Brain pericyte (primary cell): ENCODE data around the gene RIMBP2.

Experiments
- DNase-seq: peaks from one replicate; pipeline ENCODE4 v3.0.0-alpha.2; 2012; ENCODE audit warnings: low read depth, low spot score

Gene RIMBP2

DNA sequence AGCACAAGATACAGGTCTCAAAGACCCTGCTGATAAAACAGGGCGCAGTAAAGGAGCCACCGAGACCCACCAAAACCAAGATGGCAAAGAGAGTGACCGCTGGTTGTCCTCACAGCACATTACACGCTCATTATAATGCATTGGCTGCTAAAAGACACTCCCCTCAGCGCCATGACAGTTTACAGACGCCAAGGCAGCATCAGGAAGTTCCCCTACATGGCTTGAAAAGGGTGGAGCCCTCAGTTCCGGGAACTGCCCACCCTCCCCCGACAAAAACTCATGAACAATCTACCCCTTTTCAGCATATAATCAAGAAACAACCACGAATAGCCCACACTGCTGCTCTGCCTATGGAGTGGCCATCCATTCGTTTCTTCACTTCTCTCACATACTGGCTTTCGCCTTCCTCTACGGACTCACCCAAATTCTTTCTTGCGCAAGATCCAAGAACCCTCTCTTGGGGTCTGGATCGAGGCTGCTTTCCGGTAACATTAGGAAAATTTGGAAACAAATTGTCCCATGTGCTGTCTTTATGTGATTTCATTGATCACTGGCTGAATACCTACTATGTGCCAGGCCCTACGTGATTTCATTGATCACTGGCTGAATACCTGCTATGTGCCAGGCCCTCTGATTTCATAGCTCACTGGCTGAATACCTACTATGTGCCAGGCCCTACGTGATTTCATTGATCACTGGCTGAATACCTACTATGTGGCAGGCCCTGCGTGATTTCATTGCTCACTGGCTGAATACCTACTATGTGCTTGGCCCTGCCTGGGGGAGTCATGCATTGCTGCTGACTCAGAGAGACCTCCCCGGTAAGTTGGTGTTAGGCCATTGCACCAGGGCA is 252.1 kb downstream of the RIMBP2 start:
- DNase-seq, result no peak

DNA sequence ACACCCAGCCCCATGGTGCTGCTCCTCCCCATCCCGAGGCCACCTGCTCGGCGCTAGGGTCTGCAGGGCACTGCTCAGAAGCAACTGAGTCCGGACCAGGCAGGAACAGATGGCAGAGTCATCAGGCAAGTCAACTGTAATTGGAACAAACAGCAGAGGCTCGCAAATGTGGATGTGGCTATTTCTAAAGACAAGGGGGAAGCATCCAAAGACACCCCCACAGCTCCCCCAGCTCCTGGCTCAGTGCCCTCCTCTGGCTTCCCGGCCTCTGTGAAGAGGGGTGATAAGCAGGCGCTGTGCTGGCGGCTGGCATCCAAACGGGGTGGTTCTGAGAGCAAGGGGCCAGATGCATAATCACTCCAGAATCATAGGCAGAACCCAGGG is 252.8 kb downstream of the RIMBP2 start:
- no peak for DNase-seq

- DNase-seq, result no peak
Measured at GRCh38 chr12:130462558-130463274, 253.4 kb downstream of the RIMBP2 start.

GRCh38 chr12:130461839-130462557 is 254.1 kb downstream of the RIMBP2 start:
- DNase-seq, result no peak

DNA sequence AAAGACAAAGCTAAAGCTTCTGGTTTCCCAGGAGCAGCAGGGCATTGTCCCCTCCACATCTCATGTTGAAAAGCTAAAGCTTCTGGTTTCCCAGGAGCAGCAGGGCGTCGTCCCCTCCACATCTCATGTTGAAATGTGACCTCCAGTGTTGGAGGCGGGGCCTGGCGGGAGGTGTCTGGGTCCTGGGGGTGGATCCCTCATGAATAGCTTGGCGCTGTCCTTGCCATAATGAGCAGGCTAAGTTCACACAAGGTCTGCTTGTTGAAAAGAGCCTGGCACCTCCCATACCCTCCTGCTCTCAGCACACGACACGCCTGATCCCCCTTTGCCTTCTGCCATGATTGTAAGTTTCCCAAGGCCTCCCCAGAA is 254.7 kb downstream of the RIMBP2 start:
- no peak for DNase-seq

DNA sequence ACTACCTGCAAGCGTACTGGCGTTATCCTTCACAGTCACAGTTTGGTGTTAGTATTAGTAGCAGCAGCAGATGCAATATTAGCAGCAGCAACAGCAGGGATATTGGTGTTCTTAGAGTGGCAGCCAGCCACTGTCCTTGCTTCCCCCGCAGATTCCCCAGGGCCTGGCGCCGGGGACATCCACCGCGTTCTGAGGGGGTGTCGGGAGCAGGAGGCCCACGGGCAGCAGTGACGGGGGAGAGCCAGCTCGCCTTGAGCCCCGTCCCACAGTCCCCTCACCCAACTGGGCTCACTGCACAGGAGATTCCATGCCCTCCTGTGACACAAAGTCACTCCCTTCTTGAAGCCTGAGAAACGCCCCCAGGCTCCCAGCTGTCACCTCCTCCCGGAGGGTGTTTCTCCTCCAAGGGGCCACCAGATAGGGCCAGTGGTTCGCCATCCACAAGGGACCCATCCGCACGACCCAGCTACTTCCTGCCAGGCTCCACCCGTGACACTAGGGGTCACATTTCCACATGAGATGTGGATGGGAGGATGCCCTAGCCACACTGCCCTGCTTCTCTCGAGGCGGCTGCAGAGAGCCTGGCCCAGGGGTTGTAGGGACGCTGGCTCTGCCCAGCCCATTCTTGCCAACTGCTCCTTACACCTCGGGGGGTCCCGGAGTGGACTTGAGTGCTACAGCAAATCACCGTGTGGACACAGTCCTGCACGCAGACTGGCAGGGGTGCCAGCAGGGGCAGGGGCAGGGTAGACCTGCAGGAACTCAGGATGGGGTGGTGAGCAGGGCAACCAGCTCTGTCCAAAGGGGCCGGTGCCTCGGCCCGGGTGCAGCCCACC is 255.3 kb downstream of the RIMBP2 start:
- no peak for DNase-seq

- no peak for DNase-seq
Measured at GRCh38 chr12:130459916-130460315, 256.2 kb downstream of the RIMBP2 start.

DNA sequence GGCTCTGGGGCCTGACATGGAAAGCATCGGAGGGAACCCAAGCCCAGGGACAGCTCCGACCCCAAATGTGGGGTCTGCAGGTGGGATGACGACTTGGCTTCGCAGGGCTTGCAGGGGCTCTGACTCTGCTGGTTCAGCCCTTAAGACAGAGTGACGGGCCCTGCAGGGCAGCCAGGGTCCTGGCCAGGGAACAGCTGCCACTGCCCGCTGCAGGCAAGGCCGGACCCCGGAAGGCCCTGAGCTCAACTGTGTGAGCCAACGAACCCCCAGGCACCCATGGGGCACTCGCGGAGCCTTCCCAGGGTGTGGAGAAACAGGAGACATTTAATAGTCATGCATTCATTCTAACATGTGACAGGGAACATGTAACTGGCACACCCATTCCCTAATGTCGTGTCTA is 257.8 kb downstream of the RIMBP2 start:
- DNase-seq, result no peak

- DNase-seq, result no peak
Measured at GRCh38 chr12:130457215-130457614, 258.9 kb downstream of the RIMBP2 start.

DNA sequence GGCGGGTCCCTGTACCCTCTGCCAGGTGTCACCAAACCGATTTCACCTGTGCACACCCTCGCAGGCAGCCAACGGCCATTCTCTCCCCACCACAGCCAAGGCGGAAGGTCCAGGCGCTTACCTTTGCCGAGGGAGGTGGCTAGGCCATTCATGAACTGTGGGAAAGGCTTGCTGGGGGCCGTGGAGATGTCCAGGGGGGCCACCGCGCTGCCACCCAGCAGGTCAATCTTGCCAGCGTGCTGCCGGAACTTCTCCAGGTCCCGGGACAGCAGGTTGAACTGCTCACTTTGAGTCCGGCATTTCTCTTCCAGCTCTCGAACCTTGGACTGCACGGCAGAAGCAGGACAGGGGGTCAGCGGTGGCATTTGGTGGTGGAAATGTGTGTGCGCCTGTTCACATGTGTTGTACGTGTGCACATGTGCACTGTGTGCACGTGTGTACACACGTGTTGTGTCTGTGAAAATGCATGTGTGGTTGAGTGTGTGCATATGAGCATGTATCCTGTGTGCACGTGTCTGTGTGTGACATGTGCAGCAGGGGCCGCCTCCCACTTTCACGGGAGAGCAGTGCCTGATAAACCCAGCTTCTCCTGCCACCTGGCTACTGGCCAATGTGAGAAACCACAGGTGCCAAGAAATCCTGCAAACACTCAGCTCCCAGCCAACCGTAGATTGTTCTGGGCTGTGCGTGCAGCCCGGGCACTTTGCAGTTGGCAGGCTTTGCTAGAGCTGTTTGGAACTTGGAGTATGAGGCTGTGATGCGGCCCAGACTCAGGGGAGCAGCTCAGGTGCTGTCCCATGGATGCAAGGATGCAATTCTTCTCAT is 259.5 kb downstream of the RIMBP2 start:
- no peak for DNase-seq

DNA sequence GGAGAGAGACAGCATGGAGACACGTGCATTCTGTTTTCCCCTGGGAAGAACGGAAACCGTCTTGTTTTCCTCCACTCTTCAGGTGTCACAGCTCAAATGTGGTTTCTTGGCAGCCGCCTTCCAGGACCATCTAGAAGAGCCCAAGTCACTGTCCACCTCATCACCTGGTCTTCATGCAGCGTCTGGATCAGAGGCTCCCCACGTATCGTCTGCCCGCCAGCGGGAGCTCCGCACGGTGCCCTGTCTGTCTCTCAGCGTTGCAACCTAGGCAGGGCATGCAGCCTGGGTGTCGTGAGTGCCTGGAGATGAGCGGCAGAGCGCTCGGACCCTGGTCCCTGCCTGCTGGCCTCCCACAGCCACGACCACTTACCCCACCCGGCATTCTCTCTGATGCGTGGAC is 260.9 kb downstream of the RIMBP2 start:
- no peak for DNase-seq

- DNase-seq, result no peak
Measured at GRCh38 chr12:130454296-130454695, 261.8 kb downstream of the RIMBP2 start.

- DNase-seq, result no peak
Measured at GRCh38 chr12:130452546-130452945, 263.6 kb downstream of the RIMBP2 start.

- no peak for DNase-seq
Measured at GRCh38 chr12:130451001-130451930, 264.8 kb downstream of the RIMBP2 start.

GRCh38 chr12:130449291-130449690 is 266.8 kb downstream of the RIMBP2 start:
- DNase-seq, result no peak

DNA sequence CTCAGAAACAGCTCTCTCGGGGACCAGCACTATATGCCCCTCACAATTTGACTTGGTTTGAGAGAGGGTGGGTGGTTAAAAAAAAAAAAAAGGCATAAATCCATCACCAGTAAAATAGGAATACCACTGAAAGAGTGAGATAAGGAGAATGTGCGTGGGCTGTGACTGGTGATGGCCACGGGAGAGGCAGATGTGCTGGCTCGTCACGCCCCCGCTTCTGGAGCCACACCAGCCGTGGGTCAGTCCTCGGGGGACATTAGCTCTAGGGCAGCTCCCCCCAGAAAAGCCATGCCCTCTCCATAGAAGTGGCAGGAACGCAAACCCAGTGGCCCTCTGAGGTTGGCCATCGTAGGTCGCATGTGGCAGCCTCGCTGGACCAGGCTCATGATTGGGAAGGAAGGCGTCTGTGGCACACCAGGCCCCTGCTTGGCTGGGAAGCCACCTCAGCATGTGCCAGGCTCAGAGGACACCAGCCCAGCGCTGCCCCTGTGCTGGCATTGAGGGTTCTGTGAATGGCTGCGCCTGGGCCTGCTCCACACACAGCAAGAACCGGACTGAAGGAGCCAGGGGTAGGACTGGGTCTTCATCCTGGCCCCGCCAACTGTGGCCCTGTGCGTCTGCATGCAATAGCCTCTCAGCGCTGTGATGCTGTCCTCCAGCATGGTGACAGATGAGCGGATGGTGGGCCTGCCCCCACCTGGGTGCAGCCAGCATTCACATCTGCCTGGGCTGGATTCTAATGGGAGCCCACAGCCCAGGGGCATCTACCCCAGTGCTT is 267.9 kb downstream of the RIMBP2 start:
- DNase-seq, result no peak

- no peak for DNase-seq
Measured at GRCh38 chr12:130447655-130447965, 268.5 kb downstream of the RIMBP2 start.

GRCh38 chr12:130446846-130447654 is 269.0 kb downstream of the RIMBP2 start:
- no peak for DNase-seq
